Pancreas (tissue), 10 donors: Measurements from ENCODE around the gene STK32A. TPM values are rescaled to one million over a fixed set of nuclear protein-coding genes. Genes with fewer than 3 reads are reported as not detected.
A peak's percentile ranks its signal among the peaks of the same experiment; 100 is the strongest.

Experiments
- ATAC-seq, 4 donors: fragments of 200-7000 bp; cut with Tn5 transposase; one replicate each; pipeline versions ENCODE4 v1.8.0 to v1.9.1; 2020; ENCODE audit warnings: mild to moderate bottlenecking in 4 of 4, moderate library complexity in 4 of 4
- DNase-seq, 6 donors: peaks; one replicate each; pipeline ENCODE4 v3.0.0-alpha.2; 2020
- FAIRE-seq: peaks from 2 replicates; lab custom pipeline; 2012; peaks lifted over from hg19 to GRCh38; lab: Jason Lieb, UNC
- H3K27ac ChIP-seq, 4 donors: fragments of 200-600 bp; sonication (generic); 1 replicate in 3 of 4; 2 replicates in 1 of 4; pipeline versions ENCODE4 v1.5.0 to v1.8.0; 2020
- H3K27me3 ChIP-seq, 4 donors: fragments of 200-600 bp; one replicate each; pipeline ENCODE4 v1.8.0; 2021
- H3K36me3 ChIP-seq, 3 donors: fragments of 200-600 bp; sonication (generic) in 1 of 3; one replicate each; pipeline versions ENCODE4 v1.5.0 to v1.8.0; 2020 to 2021
- H3K4me1 ChIP-seq, 3 donors: fragments of 200-600 bp; one replicate each; pipeline ENCODE4 v1.8.0; 2021
- H3K4me3 ChIP-seq, 4 donors: fragments of 200-600 bp; sonication (generic) in 2 of 4; one replicate each; pipeline versions ENCODE4 v1.5.0 to v1.8.0; 2020 to 2021
- H3K9me3 ChIP-seq, 4 donors: fragments of 200-600 bp; one replicate each; pipeline ENCODE4 v1.8.0; 2021
- WGBS, 2 donors: extraction: QIAGEN DNeasy Blood & Tissue Kit; methylation state at CpG; one replicate each; pipeline ENCODE4 v1.1.7; 2013; 5-methylcytosine and 5-hydroxymethylcytosine counted together
- intact Hi-C, 3 donors: fragments of 100-400 bp; cut with DNase I; formaldehyde crosslinking; loops; one replicate each; pipeline versions ENCODE4 v1.11.1 to v1.14.2; 2022
- polyA plus RNA-seq, 2 donors: library from polyadenylated mRNA; stranded (reverse); fragments of 200-250 nt; gene quantifications; one replicate each; pipeline ENCODE4 v1.2.3, GENCODE V29; 2013
- total RNA-seq, 6 donors: library from RNA; stranded (reverse); fragmentation: NEBNext Ultra II Directional in 4 of 6; extraction: Animal tissue kit (Norgen Biotek cat#: 25700) in 4 of 6; gene quantifications; one replicate each; pipeline versions ENCODE4 v1.2.1 to v1.2.4, GENCODE V29; 2021 to 2023
- TF ChIP-seq, protein P1 (sequence below), 4 donors: fragments of 200-600 bp; sonication (generic) in 3 of 4; IDR thresholded peaks; one replicate each; pipeline versions ENCODE4 v1.5.0 to v1.8.0; 2021; ENCODE audit warnings: antibody characterized with exemption in 4 of 4
- donor health status: healthy with polysubstance abuse.
- donor health status: DM: no; HTN: no; CAD: no; lungs with moderate emphysema.
- donor health status: DM: no; HTN: no; CAD: no.
- donor health status: control.
- donor health status: control.
- donor health status: Bipolar disorder and iron deficiency.
- donor health status: DM: yes; HTN: yes; CAD: no.
- donor health status: DM: no; HTN: no; CAD: no.
- donor health status: DM: no; HTN: no; CAD: no.
- donor health status: DM: yes; HTN: yes; CAD: no.

Gene STK32A
- total and polyA plus RNA-seq, 8 donors = 1.7 to 5.6 (median 3.2) TPM

DNA sequence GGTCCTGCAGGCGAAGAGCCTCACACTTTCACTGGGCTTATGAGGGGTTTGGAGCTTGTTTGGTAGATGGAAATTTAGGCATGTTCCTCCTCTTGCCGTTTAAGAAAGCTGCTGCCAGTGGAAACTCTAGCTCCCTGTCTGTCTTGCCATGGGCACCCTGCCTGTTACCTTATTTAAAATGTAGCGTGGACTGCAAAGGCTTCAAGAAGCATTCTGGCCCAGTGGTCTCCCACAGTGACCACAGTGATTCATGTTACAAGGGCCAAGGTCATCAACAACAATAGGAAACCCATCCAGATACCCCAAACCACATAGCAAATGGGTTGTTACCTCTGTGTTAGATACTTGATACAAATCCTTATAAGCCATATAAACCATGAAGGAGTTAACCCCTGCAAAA is 178.4 kb downstream of the STK32A start:
- H3K27me3 ChIP-seq = no peaks in the 10 kb centered on the region
- H3K9me3 ChIP-seq = no peaks in the 10 kb centered on the region
- intact Hi-C loops = no loop called here
- H3K36me3 ChIP-seq = no peaks in the 10 kb centered on the region
- peaks cover 0 to 6% (median 0%) of the 10 kb centered on the region in 3 donors for H3K4me1 ChIP-seq
- FAIRE-seq = no peak
- 73 to 80% methylated on average over 3 of the region's 3 CpGs for WGBS, 2 donors
- no peak overlapping the region for H3K4me3 ChIP-seq
- no peak overlapping the region for H3K27ac ChIP-seq
- no peak for DNase-seq
- ATAC-seq = no peak
- TF ChIP-seq, protein P1, sequence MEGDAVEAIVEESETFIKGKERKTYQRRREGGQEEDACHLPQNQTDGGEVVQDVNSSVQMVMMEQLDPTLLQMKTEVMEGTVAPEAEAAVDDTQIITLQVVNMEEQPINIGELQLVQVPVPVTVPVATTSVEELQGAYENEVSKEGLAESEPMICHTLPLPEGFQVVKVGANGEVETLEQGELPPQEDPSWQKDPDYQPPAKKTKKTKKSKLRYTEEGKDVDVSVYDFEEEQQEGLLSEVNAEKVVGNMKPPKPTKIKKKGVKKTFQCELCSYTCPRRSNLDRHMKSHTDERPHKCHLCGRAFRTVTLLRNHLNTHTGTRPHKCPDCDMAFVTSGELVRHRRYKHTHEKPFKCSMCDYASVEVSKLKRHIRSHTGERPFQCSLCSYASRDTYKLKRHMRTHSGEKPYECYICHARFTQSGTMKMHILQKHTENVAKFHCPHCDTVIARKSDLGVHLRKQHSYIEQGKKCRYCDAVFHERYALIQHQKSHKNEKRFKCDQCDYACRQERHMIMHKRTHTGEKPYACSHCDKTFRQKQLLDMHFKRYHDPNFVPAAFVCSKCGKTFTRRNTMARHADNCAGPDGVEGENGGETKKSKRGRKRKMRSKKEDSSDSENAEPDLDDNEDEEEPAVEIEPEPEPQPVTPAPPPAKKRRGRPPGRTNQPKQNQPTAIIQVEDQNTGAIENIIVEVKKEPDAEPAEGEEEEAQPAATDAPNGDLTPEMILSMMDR (IDR thresholded peaks at IDR 0.05) = no peak

DNA sequence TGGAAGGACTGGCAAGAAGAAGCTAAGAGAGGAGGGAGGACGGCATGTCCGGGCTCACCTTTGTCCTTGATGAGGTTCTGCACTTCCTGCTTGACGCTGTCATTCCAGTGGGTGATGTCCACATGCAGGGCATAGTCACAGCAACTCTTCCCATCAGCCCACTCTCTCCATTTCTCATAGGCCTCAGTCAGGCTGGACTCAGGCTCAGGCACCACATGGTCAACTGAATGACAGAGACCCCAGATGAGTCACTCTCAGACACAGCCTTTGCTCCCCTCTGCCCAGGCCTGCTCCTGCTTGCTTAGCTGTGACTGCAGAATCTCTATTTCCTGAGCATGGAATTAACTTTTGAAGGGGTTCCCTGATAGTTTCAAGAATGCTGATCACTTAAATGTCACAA is 180.8 kb downstream of the STK32A start:
- Histone ChIP-seq H3K4me1 (peaks cover 0 to 6% (median 0%) of the 10 kb centered on the region in 3 donors), H3K4me3 (no peak overlapping the region), H3K36me3 (no peaks in the 10 kb centered on the region), H3K27ac (no peak overlapping the region), H3K27me3 (no peaks in the 10 kb centered on the region), H3K9me3 (no peaks in the 10 kb centered on the region)
- TF ChIP-seq, protein P1 (IDR thresholded peaks at IDR 0.05) = no peak
- FAIRE-seq = no peak
- no peak for ATAC-seq
- 82 to 84% methylated on average over 3 of the region's 3 CpGs for WGBS, 2 donors
- no peak for DNase-seq
- intact Hi-C loops = no loop called here

DNA sequence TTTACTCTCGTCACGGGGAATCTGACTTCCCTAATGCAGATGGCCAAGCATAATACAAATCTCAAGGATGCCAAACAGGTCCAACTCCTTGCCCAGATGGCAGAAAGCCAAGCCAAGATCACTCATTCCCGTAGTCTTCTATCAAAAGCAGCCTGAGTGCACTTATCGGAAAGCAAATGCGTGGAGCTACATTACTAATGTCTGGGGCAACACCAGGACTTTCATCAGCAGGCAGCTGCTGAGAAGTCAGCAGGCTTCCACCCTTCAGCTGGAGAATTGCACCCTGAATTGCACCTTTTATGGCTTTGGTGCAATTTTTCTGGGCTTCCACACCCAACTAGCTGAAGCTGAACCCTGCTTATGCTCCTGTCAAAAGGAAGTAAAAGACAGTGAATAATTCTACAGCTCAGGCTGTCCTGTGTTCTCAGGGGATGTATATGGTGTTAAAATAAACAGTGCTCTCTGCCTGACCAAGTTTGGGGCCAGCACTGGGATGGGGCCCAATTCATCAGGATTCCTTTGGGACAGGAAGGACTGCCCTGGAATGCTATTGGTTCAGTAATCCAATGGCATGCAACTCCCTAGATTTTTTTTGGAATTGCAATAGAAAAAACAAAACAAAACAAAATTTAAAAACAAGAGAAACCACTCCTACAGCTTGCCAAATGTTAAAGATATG is 182.4 kb downstream of the STK32A start:
- WGBS, 2 donors = 19 to 23% methylated on average over 5 of the region's 5 CpGs
- DNase-seq (peak in 4 of 6 donors; percentile 33 to 70 (median 39)), ATAC-seq (peak; percentile 40 to 88 (median 78)), FAIRE-seq (no peak)
- Histone ChIP-seq H3K9me3 (no peaks in the 10 kb centered on the region), H3K36me3 (no peaks in the 10 kb centered on the region), H3K4me3 (no peak overlapping the region), H3K4me1 (peaks cover 0 to 6% (median 0%) of the 10 kb centered on the region in 3 donors), H3K27ac (no peak overlapping the region), H3K27me3 (no peaks in the 10 kb centered on the region)
- intact Hi-C loops = no loop called here
- TF ChIP-seq, protein P1 (IDR thresholded peaks at IDR 0.05) = no peak

DNA sequence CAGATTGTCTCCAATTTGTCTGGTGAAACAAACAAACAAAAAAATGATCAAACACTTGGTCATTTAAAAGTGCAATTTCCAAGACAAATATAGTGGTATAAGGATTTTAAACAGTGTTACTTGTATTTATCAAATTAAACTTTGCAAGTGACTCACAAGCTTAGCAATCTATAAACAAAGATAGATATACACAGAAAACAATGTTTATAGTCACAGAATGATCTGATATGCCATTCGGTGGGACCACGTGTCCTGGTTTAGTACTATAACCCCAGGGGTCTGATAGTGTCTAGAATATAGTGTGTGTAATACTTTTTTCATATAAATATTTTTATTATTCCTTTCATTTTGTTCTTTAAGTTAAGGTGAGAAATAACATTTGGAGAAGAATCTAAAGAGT is 183.8 kb downstream of the STK32A start:
- DNase-seq (no peak), FAIRE-seq (no peak), ATAC-seq (no peak)
- Histone ChIP-seq H3K4me1 (peaks cover 0 to 6% (median 0%) of the 10 kb centered on the region in 3 donors), H3K27me3 (no peaks in the 10 kb centered on the region), H3K9me3 (no peaks in the 10 kb centered on the region), H3K27ac (no peak overlapping the region), H3K4me3 (no peak overlapping the region), H3K36me3 (no peaks in the 10 kb centered on the region)
- intact Hi-C loops = no loop called here
- TF ChIP-seq, protein P1 (IDR thresholded peaks at IDR 0.05) = no peak
- WGBS, 2 donors = 73 to 86% methylated on average over 2 of the region's 2 CpGs

DNA sequence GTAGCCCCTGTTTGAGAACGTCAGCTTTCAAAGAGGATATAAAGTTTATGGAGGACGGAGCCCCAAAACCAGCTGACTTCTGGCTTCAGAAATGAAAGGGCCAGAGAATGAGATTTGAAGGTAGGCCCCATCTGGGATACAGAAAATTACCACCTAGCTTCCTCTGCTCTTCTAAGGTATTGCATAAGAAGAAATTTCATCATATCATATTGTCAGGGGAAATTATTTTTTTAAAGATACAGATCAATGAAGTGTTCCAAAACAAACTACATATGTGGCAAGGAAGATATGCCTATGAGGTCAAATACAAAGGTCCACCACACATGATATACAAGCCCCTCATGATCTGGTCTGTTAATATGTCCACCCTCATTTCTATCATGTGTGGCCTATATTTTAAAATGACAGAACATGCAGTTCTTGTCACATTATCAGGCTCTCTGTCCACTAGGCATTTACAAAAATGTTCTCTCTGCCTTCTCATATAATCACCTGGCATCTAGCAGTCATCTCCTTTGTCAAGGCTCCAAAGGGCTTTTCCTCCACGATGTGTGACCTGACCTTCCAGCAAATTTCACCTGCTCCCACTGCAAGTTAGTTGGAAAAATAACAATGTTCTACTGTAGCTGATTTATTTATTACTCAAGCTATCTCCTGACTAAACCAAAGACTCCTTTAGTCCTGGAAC is 192.0 kb downstream of the STK32A start:
- FAIRE-seq (no peak), ATAC-seq (no peak), DNase-seq (no peak)
- intact Hi-C loops = no loop called here
- H3K9me3 ChIP-seq = no peaks in the 10 kb centered on the region
- TF ChIP-seq, protein P1 (IDR thresholded peaks at IDR 0.05) = no peak
- no peaks in the 10 kb centered on the region for H3K36me3 ChIP-seq
- H3K27ac ChIP-seq = no peak overlapping the region
- 71 to 72% methylated on average over 3 of the region's 3 CpGs for WGBS, 2 donors
- no peak overlapping the region for H3K4me3 ChIP-seq
- no peaks in the 10 kb centered on the region for H3K27me3 ChIP-seq
- no peaks in the 10 kb centered on the region for H3K4me1 ChIP-seq
